ENCODE data around the gene RBCK1. TPM values are rescaled to one million over a fixed set of nuclear protein-coding genes. Genes with fewer than 3 reads are reported as not detected.

The RBCK1 gene
- total and polyA plus RNA-seq, 8 donors = 30.7 to 211 (median 98.2) TPM

DNA sequence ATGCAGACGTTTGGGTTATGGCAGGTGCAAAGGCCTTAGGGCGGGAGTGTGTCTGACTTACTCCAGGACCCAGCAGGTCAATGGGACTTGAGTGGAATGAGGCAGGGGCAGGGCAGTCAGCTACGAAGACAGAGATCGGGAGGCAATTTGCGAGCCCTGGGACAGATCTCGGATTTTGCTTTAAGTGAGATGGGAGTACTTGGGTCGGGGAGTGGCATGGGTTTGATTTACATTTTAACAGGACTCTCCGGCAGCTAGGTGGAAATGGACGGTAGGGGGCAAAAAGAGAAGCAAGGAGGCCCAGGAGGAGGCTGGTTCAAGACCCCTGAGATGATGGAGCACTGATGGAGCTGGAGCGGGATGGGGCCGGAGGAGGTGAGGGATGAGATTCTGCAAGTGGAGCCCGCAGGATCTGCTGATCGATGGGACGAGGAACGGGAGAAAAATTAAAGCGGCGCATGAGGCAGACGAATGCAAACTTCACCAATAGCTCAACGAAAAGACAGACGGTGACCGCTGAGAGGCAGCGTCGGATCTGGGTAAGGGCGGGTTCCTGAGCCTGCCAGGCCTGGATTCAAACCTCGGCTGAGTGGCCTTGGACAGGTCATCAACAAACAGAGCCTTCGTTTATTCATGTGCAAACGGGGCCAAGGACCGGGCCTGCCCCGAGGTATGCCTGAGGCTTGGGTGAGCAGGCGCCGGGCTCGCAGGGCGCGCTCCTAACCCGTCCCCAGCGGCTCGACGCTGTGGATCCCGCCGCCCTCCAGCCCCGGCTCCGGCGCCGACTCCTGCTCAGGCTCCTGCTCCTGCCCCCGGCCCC lies 756 bp upstream of the RBCK1 start:
- peak; percentile 82 to 90 for DNase-seq
- Histone ChIP-seq H3K4me3 (peak overlapping the region; percentile 86 to 98 (median 88)), H3K4me1 (peaks cover 19 to 34% (median 23%) of the 10 kb centered on the region in 4 donors), H3K27me3 (no peaks in the 10 kb centered on the region), H3K9me3 (no peaks in the 10 kb centered on the region), H3K36me3 (peaks cover 4 to 25% (median 21%) of the 10 kb centered on the region in 4 donors), H3K27ac (peak overlapping the region; percentile 92 to 97 (median 94))
- no peak for TF ChIP-seq POLR2A (IDR thresholded peaks at IDR 0.05)
- TF ChIP-seq EP300 (IDR thresholded peaks at IDR 0.05) = no peak
- TF ChIP-seq POLR2AphosphoS5 (IDR thresholded peaks at IDR 0.05) = peak in 1 of 3 donors; percentile 51
- TF ChIP-seq, protein P1, sequence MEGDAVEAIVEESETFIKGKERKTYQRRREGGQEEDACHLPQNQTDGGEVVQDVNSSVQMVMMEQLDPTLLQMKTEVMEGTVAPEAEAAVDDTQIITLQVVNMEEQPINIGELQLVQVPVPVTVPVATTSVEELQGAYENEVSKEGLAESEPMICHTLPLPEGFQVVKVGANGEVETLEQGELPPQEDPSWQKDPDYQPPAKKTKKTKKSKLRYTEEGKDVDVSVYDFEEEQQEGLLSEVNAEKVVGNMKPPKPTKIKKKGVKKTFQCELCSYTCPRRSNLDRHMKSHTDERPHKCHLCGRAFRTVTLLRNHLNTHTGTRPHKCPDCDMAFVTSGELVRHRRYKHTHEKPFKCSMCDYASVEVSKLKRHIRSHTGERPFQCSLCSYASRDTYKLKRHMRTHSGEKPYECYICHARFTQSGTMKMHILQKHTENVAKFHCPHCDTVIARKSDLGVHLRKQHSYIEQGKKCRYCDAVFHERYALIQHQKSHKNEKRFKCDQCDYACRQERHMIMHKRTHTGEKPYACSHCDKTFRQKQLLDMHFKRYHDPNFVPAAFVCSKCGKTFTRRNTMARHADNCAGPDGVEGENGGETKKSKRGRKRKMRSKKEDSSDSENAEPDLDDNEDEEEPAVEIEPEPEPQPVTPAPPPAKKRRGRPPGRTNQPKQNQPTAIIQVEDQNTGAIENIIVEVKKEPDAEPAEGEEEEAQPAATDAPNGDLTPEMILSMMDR (IDR thresholded peaks at IDR 0.05) = no peak
- intact Hi-C loops (cut with DNase I; ENCODE audit: low total_unique reads) = loop anchor here (10.0 kb wide), 1 partner anchor 53 kb away; no protein-coding TSS in a partner anchor
- WGBS, 5 donors = 8 to 18% (median 10%) methylated on average over 24 to 44 of the region's 45 CpGs

DNA sequence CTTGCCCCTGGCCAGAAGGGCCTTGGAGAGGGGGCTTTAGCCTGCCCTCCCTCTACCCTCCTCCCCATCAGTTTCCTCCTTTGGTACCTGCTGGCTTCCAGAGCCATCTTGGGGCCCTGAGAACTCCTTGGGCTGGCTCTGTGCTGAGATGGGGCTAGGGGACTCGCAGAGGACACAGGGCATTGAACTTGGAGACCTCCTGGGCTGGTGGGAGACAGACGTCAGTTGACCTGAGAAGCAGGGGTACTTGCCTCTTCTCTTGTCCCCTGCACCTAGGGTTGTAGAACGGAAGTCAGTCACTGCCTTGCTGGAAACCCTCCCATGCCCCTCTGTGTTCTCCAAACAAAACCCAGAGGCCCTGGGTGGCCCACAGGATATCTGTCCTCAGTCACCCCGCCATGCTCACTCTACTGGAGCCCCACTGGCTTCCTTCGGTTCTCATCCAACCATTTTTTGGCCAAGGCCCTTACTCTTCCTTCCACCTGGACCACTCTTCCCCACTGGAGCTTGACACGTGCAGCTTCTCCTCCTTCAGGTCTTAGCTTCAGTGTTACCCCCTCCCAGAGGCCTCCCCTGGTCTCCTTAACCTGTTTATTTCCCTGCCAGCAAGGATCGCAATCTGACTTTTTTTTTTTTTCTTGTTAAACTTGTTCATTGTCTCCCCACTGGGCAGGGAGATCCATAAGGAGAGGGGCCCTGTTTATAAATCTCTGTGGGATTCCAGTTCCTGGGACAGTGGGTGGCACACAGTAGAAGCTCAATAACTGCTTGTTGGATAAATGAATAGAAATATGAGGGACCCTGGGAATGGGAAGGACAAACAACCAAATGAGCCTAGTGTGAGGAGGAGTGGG lies 971 bp downstream of the RBCK1 start:
- no peak for TF ChIP-seq POLR2AphosphoS5 (IDR thresholded peaks at IDR 0.05)
- no peak for TF ChIP-seq EP300 (IDR thresholded peaks at IDR 0.05)
- TF ChIP-seq, protein P1 (IDR thresholded peaks at IDR 0.05) = no peak
- TF ChIP-seq POLR2A (IDR thresholded peaks at IDR 0.05) = no peak
- no peak for DNase-seq
- peak overlapping the region; percentile 92 to 98 (median 94) for H3K27ac ChIP-seq
- H3K4me1 ChIP-seq = peaks cover 19 to 34% (median 23%) of the 10 kb centered on the region in 4 donors
- H3K4me3 ChIP-seq = peak overlapping the region; percentile 86 to 98 (median 88)
- 5 to 9% (median 7%) methylated on average over 7 of the region's 7 CpGs for whole genome bisulfite sequencing, 5 donors
- no peaks in the 10 kb centered on the region for H3K9me3 ChIP-seq
- peaks cover 4 to 30% (median 24%) of the 10 kb centered on the region in 4 donors for H3K36me3 ChIP-seq
- intact Hi-C loops (cut with DNase I; ENCODE audit: low total_unique reads) = loop anchor here (10.0 kb wide), 1 partner anchor 54 kb away; no protein-coding TSS in a partner anchor
- no peaks in the 10 kb centered on the region for H3K27me3 ChIP-seq

DNA sequence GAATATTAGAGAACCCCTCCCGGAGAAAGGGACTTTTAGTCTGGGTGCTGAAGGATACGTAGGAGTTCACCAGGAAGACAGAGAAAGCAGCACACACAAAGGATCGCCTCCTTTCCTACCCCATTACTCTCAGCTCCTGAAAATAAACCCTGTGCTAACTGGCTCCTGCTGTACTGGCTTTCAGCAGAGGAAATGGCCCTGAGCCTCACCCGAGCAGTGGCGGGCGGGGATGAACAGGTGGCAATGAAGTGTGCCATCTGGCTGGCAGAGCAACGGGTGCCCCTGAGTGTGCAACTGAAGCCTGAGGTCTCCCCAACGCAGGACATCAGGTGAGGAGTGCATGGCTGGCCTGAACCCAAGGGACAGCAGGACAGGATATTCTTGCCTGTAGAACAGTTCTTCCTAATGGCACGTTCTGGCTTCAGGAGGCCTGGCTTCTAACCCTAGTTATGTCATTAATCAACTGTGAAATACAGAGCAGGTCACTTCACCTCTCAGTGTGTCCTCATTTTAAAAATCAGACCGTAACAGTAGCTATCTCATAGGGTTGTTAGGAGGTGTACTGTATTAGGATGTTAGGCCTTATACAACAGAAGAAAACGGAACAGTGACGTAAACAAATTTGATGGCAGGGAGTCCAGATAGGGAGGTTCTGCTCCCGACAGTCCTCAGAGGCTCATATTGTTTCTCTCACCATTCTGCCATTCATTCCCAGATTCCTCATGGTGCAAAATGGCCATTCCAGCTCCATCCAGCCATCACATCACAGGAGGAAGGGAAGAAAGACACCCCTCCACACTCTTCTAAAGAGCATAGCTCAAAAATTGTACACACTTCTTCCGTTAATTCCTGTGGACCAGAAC lies 1.8 kb downstream of the RBCK1 start:
- H3K36me3 ChIP-seq = peaks cover 4 to 32% (median 25%) of the 10 kb centered on the region in 4 donors
- no peak for TF ChIP-seq EP300 (IDR thresholded peaks at IDR 0.05)
- TF ChIP-seq POLR2AphosphoS5 (IDR thresholded peaks at IDR 0.05) = no peak
- TF ChIP-seq, protein P1 (IDR thresholded peaks at IDR 0.05) = no peak
- intact Hi-C loops (cut with DNase I; ENCODE audit: low total_unique reads) = loop anchor here (10.0 kb wide), 1 partner anchor 55 kb away; no protein-coding TSS in a partner anchor
- H3K27me3 ChIP-seq = no peaks in the 10 kb centered on the region
- H3K4me3 ChIP-seq = peak overlapping the region in 3 of 4 donors; percentile 86 to 88 (median 87)
- H3K4me1 ChIP-seq = peaks cover 19 to 34% (median 23%) of the 10 kb centered on the region in 4 donors
- no peak for DNase-seq
- peak overlapping the region in 1 of 5 donors; percentile 94 for H3K27ac ChIP-seq
- WGBS, 5 donors = 72 to 75% (median 73%) methylated on average over 14 of the region's 14 CpGs
- H3K9me3 ChIP-seq = no peaks in the 10 kb centered on the region

Data from stomach (tissue), 9 donors.